HepG2 (cell line): Measurements from ENCODE around the gene TRIM37. TPM values are rescaled to one million over a fixed set of nuclear protein-coding genes. Genes with fewer than 3 reads are reported as not detected.

Source experiments
- ADNP ChIP-seq: sonication (generic); formaldehyde crosslinking; IDR thresholded peaks from 2 replicates; pipeline ENCODE4 v1.4.0; 2020; ENCODE audit warnings: missing genetic modification reagents
- AKNA ChIP-seq: sonication (generic); formaldehyde crosslinking; IDR thresholded peaks from 2 replicates; pipeline ENCODE4 v1.4.0; 2020; ENCODE audit warnings: missing genetic modification reagents, borderline replicate concordance
- ATF2 ChIP-seq: sonication (generic); formaldehyde crosslinking; IDR thresholded peaks from 2 replicates; pipeline ENCODE4 v1.4.0; 2020; ENCODE audit warnings: missing genetic modification reagents
- CC2D1A ChIP-seq: sonication (generic); formaldehyde crosslinking; IDR thresholded peaks from 2 replicates; pipeline ENCODE4 v1.8.1; 2023; ENCODE audit warnings: mild to moderate bottlenecking, missing genetic modification reagents
- HMG20B ChIP-seq: conservative IDR thresholded peaks from 2 replicates; pipeline ENCODE4 v1.6.1; 2016; ENCODE audit warnings: missing genetic modification reagents, missing compliant biosample characterization
- KAT8 ChIP-seq: IDR thresholded peaks from 2 replicates; pipeline ENCODE4 v1.6.1; 2016; ENCODE audit warnings: missing genetic modification reagents, missing compliant biosample characterization
- MAFG ChIP-seq: sonication (generic); formaldehyde crosslinking; IDR thresholded peaks from 2 replicates; pipeline ENCODE4 v1.5.1; 2020; ENCODE audit warnings: mild to moderate bottlenecking, missing genetic modification reagents
- MAFK ChIP-seq, 2 experiments: IDR thresholded peaks in 1 of 2; conservative IDR thresholded peaks in 1 of 2; 2 replicates each; pipeline ENCODE4 v1.6.1; 2011; ENCODE audit warnings: improper control_type of control experiment in 2 of 2, low read length in 2 of 2
- MTA3 ChIP-seq: sonication (generic); formaldehyde crosslinking; IDR thresholded peaks from 2 replicates; pipeline ENCODE4 v1.4.0; 2020; ENCODE audit warnings: missing genetic modification reagents
- MTERF4 ChIP-seq: sonication (generic); formaldehyde crosslinking; IDR thresholded peaks from 2 replicates; pipeline ENCODE4 v1.8.0; 2023; ENCODE audit warnings: mild to moderate bottlenecking, missing genetic modification reagents
- MYC ChIP-seq: sonication (generic); formaldehyde crosslinking; IDR thresholded peaks from 2 replicates; pipeline ENCODE4 v1.9.0; 2021; ENCODE audit warnings: missing genetic modification reagents, borderline replicate concordance
- NR3C1 ChIP-seq: sonication (generic); formaldehyde crosslinking; IDR thresholded peaks from 2 replicates; pipeline ENCODE4 v1.4.0; 2020; ENCODE audit warnings: missing genetic modification reagents
- THRA ChIP-seq: sonication (generic); formaldehyde crosslinking; IDR thresholded peaks from 2 replicates; pipeline ENCODE4 v1.4.0; 2020; ENCODE audit warnings: missing genetic modification reagents, borderline replicate concordance
- ZEB1 ChIP-seq: IDR thresholded peaks from 2 replicates; pipeline ENCODE4 v1.6.1; 2012; ENCODE audit warnings: mild to moderate bottlenecking, low read depth, inconsistent platforms; ENCODE audit not compliant: insufficient replicate concordance
- ZFP90 ChIP-seq: sonication (generic); formaldehyde crosslinking; IDR thresholded peaks from 2 replicates; pipeline ENCODE4 v1.8.0; 2022; ENCODE audit warnings: missing genetic modification reagents, mild to moderate bottlenecking, inconsistent platforms, borderline replicate concordance
- ZNF263 ChIP-seq: sonication (generic); formaldehyde crosslinking; IDR thresholded peaks from 2 replicates; pipeline ENCODE4 v1.4.0; 2020; ENCODE audit warnings: missing genetic modification reagents
- ZNF564 ChIP-seq: sonication (generic); formaldehyde crosslinking; IDR thresholded peaks from 2 replicates; pipeline ENCODE4 v1.8.1; 2023; ENCODE audit warnings: mild to moderate bottlenecking, missing genetic modification reagents
- ZNF572 ChIP-seq: sonication (generic); formaldehyde crosslinking; IDR thresholded peaks from 2 replicates; pipeline ENCODE4 v1.5.1; 2020; ENCODE audit warnings: mild to moderate bottlenecking, missing genetic modification reagents
- ZNF597 ChIP-seq: sonication (generic); formaldehyde crosslinking; IDR thresholded peaks from 2 replicates; pipeline ENCODE4 v1.5.0; 2020; ENCODE audit warnings: missing genetic modification reagents
- ZNF616 ChIP-seq: sonication (generic); formaldehyde crosslinking; IDR thresholded peaks from 2 replicates; pipeline ENCODE4 v1.5.0; 2020; ENCODE audit warnings: low read depth, mild to moderate bottlenecking, missing genetic modification reagents
- ZNF674 ChIP-seq: sonication (generic); formaldehyde crosslinking; IDR thresholded peaks from 2 replicates; pipeline ENCODE4 v1.5.0; 2020; ENCODE audit warnings: low read depth, mild to moderate bottlenecking, missing genetic modification reagents
- ZNF841 ChIP-seq: sonication (generic); formaldehyde crosslinking; IDR thresholded peaks from 2 replicates; pipeline ENCODE4 v1.8.1; 2023; ENCODE audit warnings: missing genetic modification reagents, borderline replicate concordance
- polyA plus RNA-seq, 8 experiments: library from polyadenylated mRNA; depleted of rRNA in 3 of 8; stranded (reverse) in 7 of 8; unstranded in 1 of 8; fragments of >200 nt; fragmentation: Illumina TruSeq in 4 of 8; extraction: Trizol in 4 of 8; gene quantifications; 2 replicates each; pipeline versions ENCODE4 v1.2.1 to v1.2.3, GENCODE V29; 2011 to 2016; ENCODE audit warnings: low read depth in 4 of 8, missing spikeins in 1 of 8, mixed read lengths in 1 of 8; ENCODE audit not compliant: insufficient read depth in 1 of 8
- total RNA-seq, 5 experiments: library from RNA; depleted of rRNA; stranded (reverse); fragments of >200 nt; fragmentation: Illumina TruSeq; extraction: Trizol; gene quantifications; 2 replicates each; pipeline ENCODE4 v1.2.3, GENCODE V29; 2016; ENCODE audit warnings: low read depth in 1 of 5

Gene TRIM37
- total and polyA plus RNA-seq, 2 of the 13 experiments (the other 11 are each of a cell fraction or from before 2014, with no cell fraction given): 12.4 to 39.1 TPM

- TF ChIP-seq ATF2 (CRISPR knock-in tag) (no peak), ZNF564 (CRISPR knock-in tag) (no peak), MYC (CRISPR knock-in tag) (no peak; the same call in 1 of the 2 replicates), ZNF841 (CRISPR knock-in tag) (no peak), ZNF597 (CRISPR knock-in tag) (no peak), MAFK (conservative IDR thresholded peaks at IDR 0.05 in 1 of 2, IDR thresholded peaks at IDR 0.05 in 1 of 2; ENCODE audit: low read length in 2 of 2) (no peak), ZEB1 (no peak), MTA3 (no peak), ZNF572 (peak; percentile 91; the same call in 1 of the 2 replicates), AKNA (CRISPR knock-in tag) (no peak), MTERF4 (CRISPR knock-in tag) (peak; percentile 69; the same call in 1 of the 2 replicates), THRA (CRISPR knock-in tag) (no peak), CC2D1A (CRISPR knock-in tag) (no peak), MAFG (CRISPR knock-in tag) (peak; percentile 55; the same call in 1 of the 2 replicates), ZNF263 (CRISPR knock-in tag) (no peak; the same call in 1 of the 2 replicates), NR3C1 (CRISPR knock-in tag) (no peak), KAT8 (CRISPR knock-in tag) (no peak), ZFP90 (CRISPR knock-in tag) (no peak), ZNF674 (no peak), HMG20B (CRISPR knock-in tag) (no peak), ZNF616 (CRISPR knock-in tag) (no peak; the same call in 1 of the 2 replicates), ADNP (CRISPR knock-in tag) (no peak)
Measured at GRCh38 chr17:59154292-59154720, 47.6 kb upstream of the TRIM37 start (continued).
